ENCODE results near the gene SLCO4A1. TPM values are rescaled to one million over a fixed set of nuclear protein-coding genes. Genes with fewer than 3 reads are reported as not detected.

The SLCO4A1 gene
- 0.53 TPM for total RNA-seq
- polyA plus RNA-seq (ENCODE audit: insufficient read depth in 1 of 8, insufficient read length in 8 of 8, low replicate concordance in 1 of 8): 1 to 10 TPM in 1 of 8 donors, under 1 TPM in 7; 0.11 to 1.2 (median 0.45) TPM
- long read RNA-seq, donor 1: 0 reads
- long read RNA-seq, donor 2: 0 reads
- long read RNA-seq, donor 3, partial matches to known transcripts: 0 of 1 reads
- long read RNA-seq, donor 3, other reads (novel, unspliced or antisense): 0 of 1 reads
- long read RNA-seq, donor 4: 0 reads
- long read RNA-seq, donor 5: 0 reads
- long read RNA-seq, donor 6: 0 reads
- long read RNA-seq, donor 7: 0 reads
- long read RNA-seq, donor 8: 0 reads
- long read RNA-seq, donor 9: 0 reads
- long read RNA-seq, donor 10: 0 reads
- long read RNA-seq, donor 11: 0 reads

- Histone ChIP-seq H3K36me3 (ENCODE audit: control insufficient read depth, insufficient read depth, low read length) (no peaks in the 10 kb centered on the region), H3K4me1 (ENCODE audit: control insufficient read depth, insufficient read depth, low read length) (peaks cover 24% of the 10 kb centered on the region), H3K4me3 (ENCODE audit: low read length) (peak within 1 kb of the TSS; percentile 24), H3K9me3 (replicated peaks; ENCODE audit: control insufficient read depth, low read depth, low read length) (no peaks in the 10 kb centered on the region), H3K27me3 (ENCODE audit: control insufficient read depth, insufficient read depth, low read length) (peaks cover 81% of the 10 kb centered on the region), H3K27ac (ENCODE audit: low read length) (no peak within 1 kb of the TSS)
- under 1% methylated on average over 76 of the region's 82 CpGs for WGBS (ENCODE audit: insufficient coverage)
- DNase-seq: peak; percentile 57
Observed at GRCh38 chr20:62642051-62642665, at the start of gene SLCO4A1. Gene SLCO4A1 (plus strand): TSS chr20:62642503. CDS start chr20:62656455, 13,952 bp downstream.

GRCh38 chr20:62592506-62593177 lies 49.7 kb upstream of the SLCO4A1 start:
- Histone ChIP-seq H3K9me3 (replicated peaks; ENCODE audit: control insufficient read depth, low read depth, low read length) (no peaks in the 10 kb centered on the region), H3K27me3 (ENCODE audit: control insufficient read depth, insufficient read depth, low read length) (peaks cover 63% of the 10 kb centered on the region), H3K4me1 (ENCODE audit: control insufficient read depth, insufficient read depth, low read length) (peaks cover 18% of the 10 kb centered on the region), H3K4me3 (ENCODE audit: low read length) (no peak overlapping the region), H3K36me3 (ENCODE audit: control insufficient read depth, insufficient read depth, low read length) (no peaks in the 10 kb centered on the region), H3K27ac (ENCODE audit: low read length) (no peak overlapping the region)
- no peak for DNase-seq
- WGBS (ENCODE audit: insufficient coverage): 72% methylated on average over 10 of the region's 11 CpGs

DNA sequence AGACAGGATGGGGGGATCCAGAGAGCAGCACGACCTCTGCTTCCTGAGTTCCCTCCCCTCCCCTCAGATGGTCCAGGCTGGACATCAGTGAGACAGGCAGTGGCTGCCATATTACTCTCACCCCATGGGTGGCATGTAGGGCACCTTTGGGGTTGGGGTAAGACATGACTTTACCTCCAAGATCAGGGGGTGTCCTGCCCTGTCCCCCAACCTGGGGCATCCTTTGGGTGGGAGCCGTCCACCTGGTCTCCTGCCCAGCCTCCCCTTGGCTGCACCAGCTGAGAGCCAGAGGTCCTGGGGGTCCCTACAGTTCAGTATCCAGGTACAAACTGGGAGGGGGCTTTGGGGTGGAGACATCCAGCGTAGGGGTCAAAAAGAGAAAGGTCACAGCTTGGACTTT lies 48.7 kb upstream of the SLCO4A1 start:
- WGBS (ENCODE audit: insufficient coverage): no CpG with 5 or more reads among the region's 3 CpGs
- Histone ChIP-seq H3K9me3 (replicated peaks; ENCODE audit: control insufficient read depth, low read depth, low read length) (no peaks in the 10 kb centered on the region), H3K27ac (ENCODE audit: low read length) (no peak overlapping the region), H3K27me3 (ENCODE audit: control insufficient read depth, insufficient read depth, low read length) (peaks cover 66% of the 10 kb centered on the region), H3K4me1 (ENCODE audit: control insufficient read depth, insufficient read depth, low read length) (peaks cover 14% of the 10 kb centered on the region), H3K4me3 (ENCODE audit: low read length) (no peak overlapping the region), H3K36me3 (ENCODE audit: control insufficient read depth, insufficient read depth, low read length) (no peaks in the 10 kb centered on the region)
- no peak for DNase-seq

GRCh38 chr20:62595069-62595468 lies 47.2 kb upstream of the SLCO4A1 start:
- peaks cover 61% of the 10 kb centered on the region for H3K27me3 ChIP-seq (ENCODE audit: control insufficient read depth, insufficient read depth, low read length)

GRCh38 chr20:62595491-62595890 lies 46.8 kb upstream of the SLCO4A1 start:
- DNase-seq: no peak
- H3K4me3 ChIP-seq (ENCODE audit: low read length): no peak overlapping the region
- no peak overlapping the region for H3K27ac ChIP-seq (ENCODE audit: low read length)
- WGBS (ENCODE audit: insufficient coverage): 25% methylated on average over 10 of the region's 15 CpGs
- peaks cover 22% of the 10 kb centered on the region for H3K4me1 ChIP-seq (ENCODE audit: control insufficient read depth, insufficient read depth, low read length)
- peaks cover 58% of the 10 kb centered on the region for H3K27me3 ChIP-seq (ENCODE audit: control insufficient read depth, insufficient read depth, low read length)
- H3K9me3 ChIP-seq (replicated peaks; ENCODE audit: control insufficient read depth, low read depth, low read length): no peaks in the 10 kb centered on the region
- H3K36me3 ChIP-seq (ENCODE audit: control insufficient read depth, insufficient read depth, low read length): no peaks in the 10 kb centered on the region

More at GRCh38 chr20:62595069-62595468, 47.2 kb upstream of the SLCO4A1 start:
- Histone ChIP-seq H3K36me3 (ENCODE audit: control insufficient read depth, insufficient read depth, low read length) (no peaks in the 10 kb centered on the region), H3K4me3 (ENCODE audit: low read length) (no peak overlapping the region), H3K27ac (ENCODE audit: low read length) (no peak overlapping the region), H3K4me1 (ENCODE audit: control insufficient read depth, insufficient read depth, low read length) (peaks cover 22% of the 10 kb centered on the region), H3K9me3 (replicated peaks; ENCODE audit: control insufficient read depth, low read depth, low read length) (no peaks in the 10 kb centered on the region)
- 52% methylated on average over 3 of the region's 4 CpGs for WGBS (ENCODE audit: insufficient coverage)
- DNase-seq: no peak

GRCh38 chr20:62596486-62596885 lies 45.8 kb upstream of the SLCO4A1 start:
- Histone ChIP-seq H3K27me3 (ENCODE audit: control insufficient read depth, insufficient read depth, low read length) (peaks cover 61% of the 10 kb centered on the region), H3K4me1 (ENCODE audit: control insufficient read depth, insufficient read depth, low read length) (peaks cover 22% of the 10 kb centered on the region), H3K36me3 (ENCODE audit: control insufficient read depth, insufficient read depth, low read length) (no peaks in the 10 kb centered on the region), H3K4me3 (ENCODE audit: low read length) (no peak overlapping the region), H3K9me3 (replicated peaks; ENCODE audit: control insufficient read depth, low read depth, low read length) (no peaks in the 10 kb centered on the region), H3K27ac (ENCODE audit: low read length) (no peak overlapping the region)
- no peak for DNase-seq
- WGBS (ENCODE audit: insufficient coverage): 64% methylated on average over 18 of the region's 18 CpGs

DNA sequence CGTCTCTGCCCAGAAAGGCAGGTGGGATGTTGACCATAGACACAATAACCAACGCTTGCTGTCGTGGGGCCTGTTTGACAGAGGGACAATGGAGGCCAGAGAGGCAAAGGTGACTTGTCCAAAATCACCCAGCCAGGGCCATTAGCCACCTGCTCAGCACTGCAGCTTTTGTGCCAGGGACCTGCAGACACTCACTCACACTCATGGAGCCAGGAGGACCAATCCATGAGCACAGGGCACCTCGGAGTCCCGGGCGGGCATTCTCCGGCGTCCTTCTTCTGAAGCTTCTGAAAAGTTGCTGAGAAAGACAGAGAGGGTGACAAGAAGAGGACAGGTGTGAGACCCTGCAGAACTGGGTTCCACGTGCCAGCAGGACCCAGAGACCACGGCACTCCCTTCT lies 45.4 kb upstream of the SLCO4A1 start:
- Histone ChIP-seq H3K27ac (ENCODE audit: low read length) (no peak overlapping the region), H3K4me3 (ENCODE audit: low read length) (no peak overlapping the region), H3K27me3 (ENCODE audit: control insufficient read depth, insufficient read depth, low read length) (peaks cover 66% of the 10 kb centered on the region), H3K36me3 (ENCODE audit: control insufficient read depth, insufficient read depth, low read length) (no peaks in the 10 kb centered on the region), H3K9me3 (replicated peaks; ENCODE audit: control insufficient read depth, low read depth, low read length) (no peaks in the 10 kb centered on the region), H3K4me1 (ENCODE audit: control insufficient read depth, insufficient read depth, low read length) (peaks cover 22% of the 10 kb centered on the region)
- DNase-seq: no peak
- WGBS (ENCODE audit: insufficient coverage): 66% methylated on average over 5 of the region's 10 CpGs

- H3K27me3 ChIP-seq (ENCODE audit: control insufficient read depth, insufficient read depth, low read length): peaks cover 70% of the 10 kb centered on the region
Observed at GRCh38 chr20:62597416-62598115, 44.7 kb upstream of the SLCO4A1 start.

DNA sequence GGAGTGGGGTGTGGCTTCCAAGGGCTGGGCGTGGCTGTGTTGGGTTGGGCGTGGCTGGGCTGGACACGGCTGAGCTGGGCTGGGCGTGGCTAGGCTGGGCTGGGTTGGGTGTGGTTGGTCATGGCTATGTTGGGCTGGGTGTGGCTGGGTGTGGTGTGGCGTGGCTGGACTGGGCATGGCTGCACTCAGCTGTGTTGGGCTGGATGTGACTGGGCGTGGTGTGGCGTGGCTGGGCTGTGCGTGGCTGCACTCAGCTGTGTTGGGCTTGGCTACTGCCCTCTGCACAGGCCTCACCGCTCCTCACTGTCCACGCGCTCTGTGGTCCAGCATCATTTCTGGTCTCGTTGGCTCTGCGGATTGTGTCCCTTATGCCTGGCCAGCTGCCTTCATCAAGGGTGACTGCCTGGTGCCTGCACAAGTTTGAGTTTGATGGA lies 43.5 kb upstream of the SLCO4A1 start:
- DNase-seq: no peak
- Histone ChIP-seq H3K27ac (ENCODE audit: low read length) (no peak overlapping the region), H3K27me3 (ENCODE audit: control insufficient read depth, insufficient read depth, low read length) (peaks cover 73% of the 10 kb centered on the region), H3K4me1 (ENCODE audit: control insufficient read depth, insufficient read depth, low read length) (peaks cover 33% of the 10 kb centered on the region), H3K36me3 (ENCODE audit: control insufficient read depth, insufficient read depth, low read length) (no peaks in the 10 kb centered on the region), H3K9me3 (replicated peaks; ENCODE audit: control insufficient read depth, low read depth, low read length) (no peaks in the 10 kb centered on the region), H3K4me3 (ENCODE audit: low read length) (no peak overlapping the region)
- 80% methylated on average over 13 of the region's 13 CpGs for WGBS (ENCODE audit: insufficient coverage)

More at GRCh38 chr20:62597416-62598115, 44.7 kb upstream of the SLCO4A1 start:
- Histone ChIP-seq H3K4me1 (ENCODE audit: control insufficient read depth, insufficient read depth, low read length) (peaks cover 24% of the 10 kb centered on the region), H3K36me3 (ENCODE audit: control insufficient read depth, insufficient read depth, low read length) (no peaks in the 10 kb centered on the region), H3K27ac (ENCODE audit: low read length) (no peak overlapping the region), H3K4me3 (ENCODE audit: low read length) (no peak overlapping the region), H3K9me3 (replicated peaks; ENCODE audit: control insufficient read depth, low read depth, low read length) (no peaks in the 10 kb centered on the region)
- DNase-seq: no peak
- 78% methylated on average over 11 of the region's 15 CpGs for WGBS (ENCODE audit: insufficient coverage)
